Endothelial cell of umbilical vein (primary cell): ENCODE measurements around the gene MAP3K4.

Source experiments
- EZH2 ChIP-seq: IDR thresholded peaks from 2 replicates; pipeline ENCODE4 v1.6.1; 2012; ENCODE audit warnings: borderline replicate concordance, low read depth, mild to moderate bottlenecking, moderate library complexity, low read length, inconsistent platforms; ENCODE audit not compliant: severe bottlenecking
- FOS ChIP-seq: IDR thresholded peaks from 2 replicates; pipeline ENCODE4 v1.6.1; 2011; ENCODE audit warnings: mild to moderate bottlenecking, low read length, moderate library complexity, borderline replicate concordance; ENCODE audit not compliant: insufficient read depth
- GATA2 ChIP-seq: IDR thresholded peaks from 2 replicates; pipeline ENCODE4 v1.7.0; 2011; ENCODE audit warnings: low read depth, mild to moderate bottlenecking, moderate library complexity, mixed read lengths, low read length; ENCODE audit not compliant: insufficient read length, insufficient read depth
- JUN ChIP-seq: IDR thresholded peaks from 2 replicates; pipeline ENCODE4 v1.6.1; 2011; ENCODE audit warnings: borderline replicate concordance, low read depth; ENCODE audit not compliant: insufficient read length, insufficient read depth
- MAX ChIP-seq: IDR thresholded peaks from 2 replicates; pipeline ENCODE4 v1.6.1; 2011; ENCODE audit not compliant: insufficient read depth, insufficient read length
- MYC ChIP-seq: IDR thresholded peaks from one replicate; pipeline ENCODE4 v1.6.1; 2011; ENCODE audit warnings: mild to moderate bottlenecking, low read depth, low read length
- POLR2A ChIP-seq: IDR thresholded peaks from 2 replicates; pipeline ENCODE4 v1.6.1; 2012; ENCODE audit warnings: low read depth, mild to moderate bottlenecking, control low read depth, low read length
- POLR2AphosphoS5 ChIP-seq: IDR thresholded peaks from 2 replicates; pipeline ENCODE4 v1.6.1; 2012; ENCODE audit warnings: low read depth, mild to moderate bottlenecking, control low read depth, low read length, moderate library complexity; ENCODE audit not compliant: insufficient read depth
- TF ChIP-seq, protein P1 (sequence below), 2 donors: IDR thresholded peaks; 1 replicate in 1 of 2; 2 replicates in 1 of 2; pipeline ENCODE4 v1.5.1; 2011; ENCODE audit warnings: low read length in 2 of 2, mild to moderate bottlenecking in 2 of 2, moderate library complexity in 2 of 2, control low read depth in 1 of 2, inconsistent platforms in 1 of 2, low read depth in 1 of 2; ENCODE audit not compliant: insufficient read depth in 1 of 2; ENCODE audit errors: extremely low read depth in 1 of 2

- TF ChIP-seq POLR2A = no peak
- TF ChIP-seq, protein P1, sequence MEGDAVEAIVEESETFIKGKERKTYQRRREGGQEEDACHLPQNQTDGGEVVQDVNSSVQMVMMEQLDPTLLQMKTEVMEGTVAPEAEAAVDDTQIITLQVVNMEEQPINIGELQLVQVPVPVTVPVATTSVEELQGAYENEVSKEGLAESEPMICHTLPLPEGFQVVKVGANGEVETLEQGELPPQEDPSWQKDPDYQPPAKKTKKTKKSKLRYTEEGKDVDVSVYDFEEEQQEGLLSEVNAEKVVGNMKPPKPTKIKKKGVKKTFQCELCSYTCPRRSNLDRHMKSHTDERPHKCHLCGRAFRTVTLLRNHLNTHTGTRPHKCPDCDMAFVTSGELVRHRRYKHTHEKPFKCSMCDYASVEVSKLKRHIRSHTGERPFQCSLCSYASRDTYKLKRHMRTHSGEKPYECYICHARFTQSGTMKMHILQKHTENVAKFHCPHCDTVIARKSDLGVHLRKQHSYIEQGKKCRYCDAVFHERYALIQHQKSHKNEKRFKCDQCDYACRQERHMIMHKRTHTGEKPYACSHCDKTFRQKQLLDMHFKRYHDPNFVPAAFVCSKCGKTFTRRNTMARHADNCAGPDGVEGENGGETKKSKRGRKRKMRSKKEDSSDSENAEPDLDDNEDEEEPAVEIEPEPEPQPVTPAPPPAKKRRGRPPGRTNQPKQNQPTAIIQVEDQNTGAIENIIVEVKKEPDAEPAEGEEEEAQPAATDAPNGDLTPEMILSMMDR (IDR thresholded peaks at IDR 0.05; ENCODE audit: extremely low read depth in 1 of 2, insufficient read depth in 1 of 2, low read depth in 1 of 2, low read length in 2 of 2) = no peak
- no peak for TF ChIP-seq POLR2AphosphoS5
- TF ChIP-seq MAX = no peak
- no peak for TF ChIP-seq EZH2
- TF ChIP-seq MYC = no peak
- no peak for TF ChIP-seq JUN
- TF ChIP-seq FOS = no peak
- no peak for TF ChIP-seq GATA2
Measured at GRCh38 chr6:161125591-161125990, 134.0 kb downstream of the MAP3K4 start.
